Neural cell (in vitro differentiated cells): ENCODE results near the gene RANBP3.

ENCODE experiments used
- EP300 ChIP-seq: fragments of 450-650 bp; conservative IDR thresholded peaks from 2 replicates; pipeline ENCODE4 v1.6.1; 2014; ENCODE audit warnings: antibody characterized with exemption, mild to moderate bottlenecking, moderate library complexity; ENCODE audit not compliant: poor library complexity, severe bottlenecking
- MXI1 ChIP-seq: fragments of 450-650 bp; conservative IDR thresholded peaks from 2 replicates; pipeline ENCODE4 v1.6.1; 2014; ENCODE audit warnings: antibody characterized with exemption, mild to moderate bottlenecking; ENCODE audit not compliant: poor library complexity, severe bottlenecking
- POLR2AphosphoS5 ChIP-seq: IDR thresholded peaks from 2 replicates; pipeline ENCODE4 v1.6.1; 2012
- RAD21 ChIP-seq: fragments of 450-650 bp; conservative IDR thresholded peaks from 2 replicates; pipeline ENCODE4 v1.6.1; 2014; ENCODE audit warnings: antibody characterized with exemption, mild to moderate bottlenecking, moderate library complexity
- TAF1 ChIP-seq: IDR thresholded peaks from 2 replicates; pipeline ENCODE4 v1.6.1; 2012; ENCODE audit warnings: low read depth
- TF ChIP-seq, protein P1 (sequence below): fragments of 450-650 bp; IDR thresholded peaks from 2 replicates; pipeline ENCODE4 v1.5.1; 2014; ENCODE audit warnings: antibody characterized with exemption, mild to moderate bottlenecking, moderate library complexity; ENCODE audit not compliant: poor library complexity, severe bottlenecking

DNA sequence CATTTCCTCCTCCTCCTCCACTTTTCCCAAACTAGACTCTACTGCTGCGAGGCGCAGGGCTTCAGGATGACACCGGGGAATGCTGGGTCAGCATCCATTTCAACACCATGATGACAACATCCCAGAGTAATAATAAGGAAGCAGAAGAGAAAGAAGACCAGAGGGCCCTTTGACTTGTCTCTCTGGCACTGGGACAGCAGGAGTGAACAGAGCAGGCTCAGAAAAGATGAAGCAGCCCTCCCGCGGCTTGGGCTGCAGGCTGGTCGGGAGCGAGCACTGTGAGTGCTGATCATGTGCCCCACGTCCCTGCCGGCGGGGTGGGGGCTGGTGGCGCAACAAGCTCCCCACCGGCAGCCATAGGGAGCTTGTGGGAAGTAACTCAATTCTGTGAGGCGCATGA is 30.5 kb downstream of the RANBP3 start:
- TF ChIP-seq, protein P1, sequence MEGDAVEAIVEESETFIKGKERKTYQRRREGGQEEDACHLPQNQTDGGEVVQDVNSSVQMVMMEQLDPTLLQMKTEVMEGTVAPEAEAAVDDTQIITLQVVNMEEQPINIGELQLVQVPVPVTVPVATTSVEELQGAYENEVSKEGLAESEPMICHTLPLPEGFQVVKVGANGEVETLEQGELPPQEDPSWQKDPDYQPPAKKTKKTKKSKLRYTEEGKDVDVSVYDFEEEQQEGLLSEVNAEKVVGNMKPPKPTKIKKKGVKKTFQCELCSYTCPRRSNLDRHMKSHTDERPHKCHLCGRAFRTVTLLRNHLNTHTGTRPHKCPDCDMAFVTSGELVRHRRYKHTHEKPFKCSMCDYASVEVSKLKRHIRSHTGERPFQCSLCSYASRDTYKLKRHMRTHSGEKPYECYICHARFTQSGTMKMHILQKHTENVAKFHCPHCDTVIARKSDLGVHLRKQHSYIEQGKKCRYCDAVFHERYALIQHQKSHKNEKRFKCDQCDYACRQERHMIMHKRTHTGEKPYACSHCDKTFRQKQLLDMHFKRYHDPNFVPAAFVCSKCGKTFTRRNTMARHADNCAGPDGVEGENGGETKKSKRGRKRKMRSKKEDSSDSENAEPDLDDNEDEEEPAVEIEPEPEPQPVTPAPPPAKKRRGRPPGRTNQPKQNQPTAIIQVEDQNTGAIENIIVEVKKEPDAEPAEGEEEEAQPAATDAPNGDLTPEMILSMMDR: no peak
- no peak for TF ChIP-seq TAF1
- TF ChIP-seq RAD21: no peak
- TF ChIP-seq EP300: no peak
- no peak for TF ChIP-seq POLR2AphosphoS5
- no peak for TF ChIP-seq MXI1
